Measurements from ENCODE around the gene CAMSAP2.

- no peak for TF ChIP-seq GATA2 (IDR thresholded peaks at IDR 0.05; ENCODE audit: low read depth, low read length)
- TF ChIP-seq GATA3 (IDR thresholded peaks at IDR 0.05; ENCODE audit: low read depth, low read length): no peak
Measured at GRCh38 chr1:200740571-200741208, 2.0 kb downstream of the CAMSAP2 start.
